SK-N-SH treated with all-trans-retinoic acid at 6 μM for 48 hours (cell line): ENCODE data around the gene APMAP.

Source experiments
- ATAC-seq: fragments of 200-7000 bp; cut with Tn5 transposase; 3 replicates; pipeline ENCODE4 v1.9.1; 2020; ENCODE audit warnings: mild to moderate bottlenecking, moderate library complexity
- ARNTL ChIP-seq: fragments of 450-650 bp; formaldehyde crosslinking; IDR thresholded peaks from 2 replicates; pipeline ENCODE4 v1.5.0; 2020; ENCODE audit warnings: low read depth, mild to moderate bottlenecking, moderate library complexity, borderline replicate concordance
- BACH2 ChIP-seq: fragments of 250-450 bp; sonication (Bioruptor Pico); IDR thresholded peaks from 2 replicates; pipeline ENCODE4 v1.9.0; 2021; ENCODE audit warnings: mild to moderate bottlenecking, borderline replicate concordance
- CSDC2 ChIP-seq: fragments of 250-450 bp; sonication (Bioruptor Pico); IDR thresholded peaks from 2 replicates; pipeline ENCODE4 v1.5.0; 2020; ENCODE audit warnings: mild to moderate bottlenecking, moderate library complexity
- ESRRG ChIP-seq: fragments of 250-450 bp; sonication (Bioruptor Pico); IDR thresholded peaks from 2 replicates; pipeline ENCODE4 v1.6.1; 2021; ENCODE audit warnings: mild to moderate bottlenecking
- GLIS3 ChIP-seq: fragments of 250-450 bp; sonication (Bioruptor Pico); IDR thresholded peaks from 2 replicates; pipeline ENCODE4 v1.5.0; 2020; ENCODE audit warnings: mild to moderate bottlenecking, moderate library complexity
- ISL1 ChIP-seq: fragments of 250-450 bp; sonication (Bioruptor Pico); IDR thresholded peaks from 2 replicates; pipeline ENCODE4 v2.1.2; 2022; ENCODE audit warnings: mild to moderate bottlenecking, moderate library complexity
- OSR1 ChIP-seq: fragments of 250-450 bp; sonication (Bioruptor Pico); IDR thresholded peaks from 2 replicates; pipeline ENCODE4 v1.8.0; 2022; ENCODE audit warnings: moderate library complexity, mild to moderate bottlenecking, inconsistent platforms
- POU6F1 ChIP-seq: fragments of 250-450 bp; sonication (Bioruptor Pico); IDR thresholded peaks from 2 replicates; pipeline ENCODE4 v1.8.0; 2021; ENCODE audit warnings: low read depth, mild to moderate bottlenecking, moderate library complexity, borderline replicate concordance
- PPARA ChIP-seq: fragments of 250-450 bp; sonication (Bioruptor Pico); IDR thresholded peaks from 2 replicates; pipeline ENCODE4 v1.5.0; 2020; ENCODE audit warnings: mild to moderate bottlenecking, borderline replicate concordance
- RARB ChIP-seq: fragments of 250-450 bp; sonication (Bioruptor Pico); IDR thresholded peaks from 2 replicates; pipeline ENCODE4 v1.8.0; 2021; ENCODE audit warnings: mild to moderate bottlenecking, moderate library complexity
- SNAI2 ChIP-seq: fragments of 250-450 bp; sonication (Bioruptor Pico); IDR thresholded peaks from 2 replicates; pipeline ENCODE4 v1.5.0; 2020; ENCODE audit warnings: mild to moderate bottlenecking, moderate library complexity
- TCF4 ChIP-seq: fragments of 250-450 bp; sonication (Bioruptor Pico); IDR thresholded peaks from 2 replicates; pipeline ENCODE4 v1.8.0; 2021; ENCODE audit warnings: mild to moderate bottlenecking, moderate library complexity, borderline replicate concordance
- TOX ChIP-seq: fragments of 250-450 bp; sonication (Bioruptor Pico); IDR thresholded peaks from 2 replicates; pipeline ENCODE4 v1.8.0; 2021; ENCODE audit warnings: mild to moderate bottlenecking, moderate library complexity, borderline replicate concordance
- ZC3H10 ChIP-seq: fragments of 250-450 bp; sonication (Bioruptor Pico); IDR thresholded peaks from 2 replicates; pipeline ENCODE4 v1.5.1; 2021; ENCODE audit warnings: mild to moderate bottlenecking, moderate library complexity
- ZFP30 ChIP-seq: fragments of 450-650 bp; formaldehyde crosslinking; IDR thresholded peaks from 2 replicates; pipeline ENCODE4 v1.5.0; 2022; ENCODE audit warnings: mild to moderate bottlenecking, moderate library complexity
- ZNF565 ChIP-seq: fragments of 450-650 bp; formaldehyde crosslinking; conservative IDR thresholded peaks from 2 replicates; pipeline ENCODE4 v1.5.0; 2020; ENCODE audit warnings: low read depth, mild to moderate bottlenecking, moderate library complexity
- ZNF70 ChIP-seq: fragments of 450-650 bp; formaldehyde crosslinking; IDR thresholded peaks from 2 replicates; pipeline ENCODE4 v1.5.0; 2020; ENCODE audit warnings: mild to moderate bottlenecking, moderate library complexity
- ZNF8 ChIP-seq: fragments of 450-650 bp; formaldehyde crosslinking; IDR thresholded peaks from 2 replicates; pipeline ENCODE4 v1.5.0; 2020; ENCODE audit warnings: mild to moderate bottlenecking, moderate library complexity
- TF ChIP-seq, protein P1 (sequence below): fragments of 250-450 bp; sonication (Bioruptor Pico); IDR thresholded peaks from 2 replicates; pipeline ENCODE4 v1.8.0; 2020; ENCODE audit warnings: mild to moderate bottlenecking, moderate library complexity, borderline replicate concordance
- TF ChIP-seq, protein P2 (sequence below): fragments of 250-450 bp; sonication (Bioruptor Pico); IDR thresholded peaks from 2 replicates; pipeline ENCODE4 v1.5.1; 2020; ENCODE audit warnings: low read depth, mild to moderate bottlenecking, moderate library complexity
- TF ChIP-seq, protein P3 (sequence below): fragments of 250-450 bp; sonication (Bioruptor Pico); IDR thresholded peaks from 2 replicates; pipeline ENCODE4 v1.5.0; 2020; ENCODE audit warnings: mild to moderate bottlenecking, moderate library complexity

Gene APMAP

DNA sequence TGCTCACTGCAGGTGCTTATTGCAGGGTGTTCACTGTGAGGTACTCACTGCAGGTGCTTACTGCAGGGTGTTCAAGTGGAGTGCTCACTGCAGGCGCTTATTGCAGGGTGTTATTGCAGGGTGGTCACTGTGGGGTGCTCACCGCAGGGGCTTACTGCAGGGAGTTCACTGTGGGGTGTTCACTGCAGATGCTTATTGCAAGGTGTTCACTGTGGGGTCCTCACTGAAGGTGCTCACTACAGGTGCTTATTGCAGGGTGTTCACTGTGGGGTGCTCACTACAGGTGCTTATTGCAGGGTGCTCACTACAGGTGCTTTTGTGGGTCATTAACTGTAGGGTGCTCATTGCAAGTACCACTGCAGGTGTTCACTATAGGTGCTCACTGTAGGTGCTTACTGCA is 20.2 kb downstream of the APMAP start (continued):
- TF ChIP-seq CSDC2 (CRISPR knock-in tag), result no peak
- no peak for TF ChIP-seq TOX (CRISPR knock-in tag)
- TF ChIP-seq, all 23 proteins: peak for 0

GRCh38 chr20:24971376-24972101 is 21.0 kb downstream of the APMAP start:
- ATAC-seq, result no peak
- no peak for TF ChIP-seq CSDC2 (CRISPR knock-in tag)
- no peak for TF ChIP-seq OSR1 (CRISPR knock-in tag)
- no peak for TF ChIP-seq ZNF565 (CRISPR knock-in tag)
- TF ChIP-seq TCF4, result no peak
- TF ChIP-seq ZNF70, result no peak
- TF ChIP-seq, all 23 proteins: peak for 0

- no peak for ATAC-seq
- TF ChIP-seq POU6F1 (CRISPR knock-in tag) (no peak), PPARA (CRISPR knock-in tag) (no peak), GLIS3 (CRISPR knock-in tag) (no peak), TOX (CRISPR knock-in tag) (no peak), ZFP30 (CRISPR knock-in tag) (no peak), RARB (CRISPR knock-in tag) (no peak), CSDC2 (CRISPR knock-in tag) (no peak), SNAI2 (no peak), ISL1 (CRISPR knock-in tag) (no peak), ZNF8 (CRISPR knock-in tag) (no peak), ESRRG (CRISPR knock-in tag) (no peak), TCF4 (no peak), ZNF70 (no peak), BACH2 (CRISPR knock-in tag) (no peak)
- TF ChIP-seq, protein P1, sequence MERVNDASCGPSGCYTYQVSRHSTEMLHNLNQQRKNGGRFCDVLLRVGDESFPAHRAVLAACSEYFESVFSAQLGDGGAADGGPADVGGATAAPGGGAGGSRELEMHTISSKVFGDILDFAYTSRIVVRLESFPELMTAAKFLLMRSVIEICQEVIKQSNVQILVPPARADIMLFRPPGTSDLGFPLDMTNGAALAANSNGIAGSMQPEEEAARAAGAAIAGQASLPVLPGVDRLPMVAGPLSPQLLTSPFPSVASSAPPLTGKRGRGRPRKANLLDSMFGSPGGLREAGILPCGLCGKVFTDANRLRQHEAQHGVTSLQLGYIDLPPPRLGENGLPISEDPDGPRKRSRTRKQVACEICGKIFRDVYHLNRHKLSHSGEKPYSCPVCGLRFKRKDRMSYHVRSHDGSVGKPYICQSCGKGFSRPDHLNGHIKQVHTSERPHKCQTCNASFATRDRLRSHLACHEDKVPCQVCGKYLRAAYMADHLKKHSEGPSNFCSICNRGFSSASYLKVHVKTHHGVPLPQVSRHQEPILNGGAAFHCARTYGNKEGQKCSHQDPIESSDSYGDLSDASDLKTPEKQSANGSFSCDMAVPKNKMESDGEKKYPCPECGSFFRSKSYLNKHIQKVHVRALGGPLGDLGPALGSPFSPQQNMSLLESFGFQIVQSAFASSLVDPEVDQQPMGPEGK (CRISPR knock-in tag), result no peak
- TF ChIP-seq, protein P2, sequence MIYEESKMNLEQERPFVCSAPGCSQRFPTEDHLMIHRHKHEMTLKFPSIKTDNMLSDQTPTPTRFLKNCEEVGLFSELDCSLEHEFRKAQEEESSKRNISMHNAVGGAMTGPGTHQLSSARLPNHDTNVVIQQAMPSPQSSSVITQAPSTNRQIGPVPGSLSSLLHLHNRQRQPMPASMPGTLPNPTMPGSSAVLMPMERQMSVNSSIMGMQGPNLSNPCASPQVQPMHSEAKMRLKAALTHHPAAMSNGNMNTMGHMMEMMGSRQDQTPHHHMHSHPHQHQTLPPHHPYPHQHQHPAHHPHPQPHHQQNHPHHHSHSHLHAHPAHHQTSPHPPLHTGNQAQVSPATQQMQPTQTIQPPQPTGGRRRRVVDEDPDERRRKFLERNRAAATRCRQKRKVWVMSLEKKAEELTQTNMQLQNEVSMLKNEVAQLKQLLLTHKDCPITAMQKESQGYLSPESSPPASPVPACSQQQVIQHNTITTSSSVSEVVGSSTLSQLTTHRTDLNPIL (CRISPR knock-in tag), result no peak
Observed at GRCh38 chr20:24970754-24971153, 21.8 kb downstream of the APMAP start.

- TF ChIP-seq ISL1 (CRISPR knock-in tag), result no peak
- no peak for TF ChIP-seq ZNF8 (CRISPR knock-in tag)
- TF ChIP-seq ARNTL (CRISPR knock-in tag), result no peak
- no peak for TF ChIP-seq TOX (CRISPR knock-in tag)
- TF ChIP-seq, protein P3, sequence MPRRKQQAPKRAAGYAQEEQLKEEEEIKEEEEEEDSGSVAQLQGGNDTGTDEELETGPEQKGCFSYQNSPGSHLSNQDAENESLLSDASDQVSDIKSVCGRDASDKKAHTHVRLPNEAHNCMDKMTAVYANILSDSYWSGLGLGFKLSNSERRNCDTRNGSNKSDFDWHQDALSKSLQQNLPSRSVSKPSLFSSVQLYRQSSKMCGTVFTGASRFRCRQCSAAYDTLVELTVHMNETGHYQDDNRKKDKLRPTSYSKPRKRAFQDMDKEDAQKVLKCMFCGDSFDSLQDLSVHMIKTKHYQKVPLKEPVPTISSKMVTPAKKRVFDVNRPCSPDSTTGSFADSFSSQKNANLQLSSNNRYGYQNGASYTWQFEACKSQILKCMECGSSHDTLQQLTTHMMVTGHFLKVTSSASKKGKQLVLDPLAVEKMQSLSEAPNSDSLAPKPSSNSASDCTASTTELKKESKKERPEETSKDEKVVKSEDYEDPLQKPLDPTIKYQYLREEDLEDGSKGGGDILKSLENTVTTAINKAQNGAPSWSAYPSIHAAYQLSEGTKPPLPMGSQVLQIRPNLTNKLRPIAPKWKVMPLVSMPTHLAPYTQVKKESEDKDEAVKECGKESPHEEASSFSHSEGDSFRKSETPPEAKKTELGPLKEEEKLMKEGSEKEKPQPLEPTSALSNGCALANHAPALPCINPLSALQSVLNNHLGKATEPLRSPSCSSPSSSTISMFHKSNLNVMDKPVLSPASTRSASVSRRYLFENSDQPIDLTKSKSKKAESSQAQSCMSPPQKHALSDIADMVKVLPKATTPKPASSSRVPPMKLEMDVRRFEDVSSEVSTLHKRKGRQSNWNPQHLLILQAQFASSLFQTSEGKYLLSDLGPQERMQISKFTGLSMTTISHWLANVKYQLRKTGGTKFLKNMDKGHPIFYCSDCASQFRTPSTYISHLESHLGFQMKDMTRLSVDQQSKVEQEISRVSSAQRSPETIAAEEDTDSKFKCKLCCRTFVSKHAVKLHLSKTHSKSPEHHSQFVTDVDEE (CRISPR knock-in tag), result no peak
- no peak for TF ChIP-seq ZC3H10 (CRISPR knock-in tag)
- no peak for ATAC-seq
Observed at GRCh38 chr20:24970030-24970553, 22.5 kb downstream of the APMAP start.
